ENCODE measurements around the gene SDR42E2.

DNA sequence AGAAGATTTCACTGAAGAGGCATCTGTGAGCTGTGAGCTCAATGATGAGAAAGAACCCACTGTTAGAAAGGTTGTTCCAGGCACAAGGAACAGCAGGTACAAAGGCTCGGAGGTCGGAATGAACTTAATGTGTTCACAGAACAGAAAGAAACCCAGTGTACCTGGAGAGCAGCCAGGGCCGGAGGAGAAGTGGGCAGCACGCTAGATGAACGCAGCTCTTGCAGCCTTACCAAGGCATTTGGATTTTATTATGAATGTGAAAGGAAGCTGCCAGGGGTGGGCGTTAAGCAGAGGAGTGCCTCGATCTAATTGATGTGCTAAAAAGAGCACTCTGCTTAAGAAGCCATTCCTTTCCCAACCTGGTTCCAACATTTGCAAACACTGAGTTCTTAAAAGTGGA, 62.8 kb downstream of the SDR42E2 start:
- no peak for TF ChIP-seq EZH2 (IDR thresholded peaks at IDR 0.05; ENCODE audit: borderline replicate concordance, low read depth, low read length, severe bottlenecking)
- TF ChIP-seq, protein P1, sequence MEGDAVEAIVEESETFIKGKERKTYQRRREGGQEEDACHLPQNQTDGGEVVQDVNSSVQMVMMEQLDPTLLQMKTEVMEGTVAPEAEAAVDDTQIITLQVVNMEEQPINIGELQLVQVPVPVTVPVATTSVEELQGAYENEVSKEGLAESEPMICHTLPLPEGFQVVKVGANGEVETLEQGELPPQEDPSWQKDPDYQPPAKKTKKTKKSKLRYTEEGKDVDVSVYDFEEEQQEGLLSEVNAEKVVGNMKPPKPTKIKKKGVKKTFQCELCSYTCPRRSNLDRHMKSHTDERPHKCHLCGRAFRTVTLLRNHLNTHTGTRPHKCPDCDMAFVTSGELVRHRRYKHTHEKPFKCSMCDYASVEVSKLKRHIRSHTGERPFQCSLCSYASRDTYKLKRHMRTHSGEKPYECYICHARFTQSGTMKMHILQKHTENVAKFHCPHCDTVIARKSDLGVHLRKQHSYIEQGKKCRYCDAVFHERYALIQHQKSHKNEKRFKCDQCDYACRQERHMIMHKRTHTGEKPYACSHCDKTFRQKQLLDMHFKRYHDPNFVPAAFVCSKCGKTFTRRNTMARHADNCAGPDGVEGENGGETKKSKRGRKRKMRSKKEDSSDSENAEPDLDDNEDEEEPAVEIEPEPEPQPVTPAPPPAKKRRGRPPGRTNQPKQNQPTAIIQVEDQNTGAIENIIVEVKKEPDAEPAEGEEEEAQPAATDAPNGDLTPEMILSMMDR (IDR thresholded peaks at IDR 0.05; ENCODE audit: borderline replicate concordance, extremely low read depth, low read length, poor library complexity, severe bottlenecking) = no peak
